ENCODE data around the gene FGF14.

Gene FGF14

DNA sequence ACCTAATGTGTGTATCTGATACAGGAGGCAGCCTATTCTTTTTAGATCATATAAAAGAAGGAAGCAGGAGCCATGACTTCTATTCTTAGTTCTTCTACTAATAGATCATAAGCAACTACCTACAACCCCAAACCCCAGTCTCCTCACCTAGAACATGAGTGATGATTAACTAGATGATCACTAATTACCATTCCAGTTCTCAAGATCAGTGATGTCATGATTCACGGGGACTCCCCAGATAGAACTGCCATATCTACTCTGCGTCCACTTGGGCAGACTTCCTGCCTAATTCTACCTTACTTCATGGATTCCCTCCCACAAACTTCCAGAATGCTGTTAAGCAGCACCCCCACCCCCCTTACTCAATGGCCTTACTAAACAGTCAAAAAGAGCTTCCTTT, 380.1 kb downstream of the FGF14 start:
- no peak overlapping the region for H2AK5ac ChIP-seq (ENCODE audit: low read length)
- no peak overlapping the region for H4K12ac ChIP-seq (ENCODE audit: low read depth, low read length)
- no CpG with 5 or more reads among the region's 2 CpGs for WGBS (ENCODE audit: extremely low coverage, insufficient coverage, insufficient read length)

DNA sequence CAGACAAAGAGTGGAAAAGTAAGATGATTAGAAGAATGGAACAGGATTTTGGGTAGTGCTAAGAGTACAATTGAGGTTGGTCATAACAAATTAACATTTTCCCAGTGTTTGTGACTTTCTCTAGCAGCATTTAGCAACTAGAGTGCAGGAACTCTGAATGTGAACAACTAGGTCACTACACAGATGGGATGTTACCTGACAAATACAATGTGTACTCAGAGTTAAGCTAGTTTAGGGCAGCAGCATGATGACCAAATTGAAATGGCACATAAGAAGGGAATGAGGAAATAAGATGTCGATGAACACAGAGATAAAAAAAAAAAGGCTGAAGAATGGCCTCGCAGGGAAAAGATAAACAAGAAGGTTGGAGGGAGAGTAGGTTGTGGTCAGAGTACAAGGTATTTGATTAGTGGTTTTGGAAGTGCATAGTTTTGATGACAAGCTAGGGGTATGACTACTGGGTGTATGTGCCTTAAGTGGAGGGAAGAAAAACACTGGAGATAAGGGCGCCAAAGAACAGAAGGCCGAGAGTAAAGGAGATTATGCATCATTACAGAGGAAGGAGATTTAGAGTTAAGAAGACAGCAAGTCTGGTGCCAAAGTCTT, 381.1 kb downstream of the FGF14 start:
- Histone ChIP-seq H4K12ac (ENCODE audit: low read depth, low read length) (no peak overlapping the region), H2BK12ac (ENCODE audit: low read length) (no peak overlapping the region), H3K4ac (ENCODE audit: low read depth, low read length) (no peak overlapping the region), H3K4me1 (ENCODE audit: control insufficient read depth in 1 of 2, insufficient read depth in 2 of 2, low read length in 2 of 2) (no peaks in the 10 kb centered on the region), H4K8ac (ENCODE audit: low read depth, low read length) (no peak overlapping the region), H2AFZ (ENCODE audit: insufficient read depth, low read length, poor library complexity) (no peak overlapping the region), H2BK5ac (ENCODE audit: low read depth, low read length, poor library complexity) (no peak overlapping the region), H3K79me2 (ENCODE audit: control insufficient read depth, insufficient read depth, low read length, poor library complexity) (no peaks in the 10 kb centered on the region), H3K79me1 (ENCODE audit: low read length) (no peaks in the 10 kb centered on the region), H2AK5ac (ENCODE audit: low read length) (no peak overlapping the region), H3K14ac (ENCODE audit: low read length) (no peak overlapping the region), H3K4me2 (ENCODE audit: low read length) (no peak overlapping the region), H3K27ac (ENCODE audit: low read depth, low read length) (no peak overlapping the region), H3K9me3 (ENCODE audit: insufficient read depth, low read depth, low read length) (peaks cover 2% of the 10 kb centered on the region), H3K23ac (ENCODE audit: low read length) (no peak overlapping the region), H2BK120ac (ENCODE audit: insufficient read depth, low read length, poor library complexity) (no peak overlapping the region), H3K27me3 (ENCODE audit: insufficient read depth, low read length) (no peaks in the 10 kb centered on the region), H3K4me3 (ENCODE audit: low read depth, low read length) (no peak overlapping the region), H3K36me3 (ENCODE audit: control insufficient read depth in 1 of 2, insufficient read depth in 2 of 2, low read length in 2 of 2) (no peaks in the 10 kb centered on the region), H3K18ac (ENCODE audit: low read length) (no peak overlapping the region), H3K9ac (ENCODE audit: low read length) (no peak overlapping the region), H4K91ac (ENCODE audit: low read depth, low read length) (no peak overlapping the region)
- no CpG with 5 or more reads among the region's 4 CpGs for WGBS (ENCODE audit: extremely low coverage, insufficient coverage, insufficient read length)
- peak; percentile 43 to 83 for DNase-seq

More for the DNA sequence above, 380.1 kb downstream of the FGF14 start:
- Histone ChIP-seq H4K91ac (ENCODE audit: low read depth, low read length) (no peak overlapping the region), H2BK12ac (ENCODE audit: low read length) (no peak overlapping the region), H3K14ac (ENCODE audit: low read length) (no peak overlapping the region), H2BK5ac (ENCODE audit: low read depth, low read length, poor library complexity) (no peak overlapping the region), H3K79me1 (ENCODE audit: low read length) (no peaks in the 10 kb centered on the region), H3K27ac (ENCODE audit: low read depth, low read length) (no peak overlapping the region), H3K4me3 (ENCODE audit: low read depth, low read length) (no peak overlapping the region), H3K79me2 (ENCODE audit: control insufficient read depth, insufficient read depth, low read length, poor library complexity) (no peaks in the 10 kb centered on the region), H3K4ac (ENCODE audit: low read depth, low read length) (no peak overlapping the region), H2BK120ac (ENCODE audit: insufficient read depth, low read length, poor library complexity) (no peak overlapping the region), H3K9ac (ENCODE audit: low read length) (no peak overlapping the region), H2AFZ (ENCODE audit: insufficient read depth, low read length, poor library complexity) (no peak overlapping the region), H3K4me1 (ENCODE audit: control insufficient read depth in 1 of 2, insufficient read depth in 2 of 2, low read length in 2 of 2) (no peaks in the 10 kb centered on the region), H3K23ac (ENCODE audit: low read length) (no peak overlapping the region), H3K9me3 (ENCODE audit: insufficient read depth, low read depth, low read length) (peaks cover 2% of the 10 kb centered on the region), H3K4me2 (ENCODE audit: low read length) (no peak overlapping the region), H3K18ac (ENCODE audit: low read length) (no peak overlapping the region), H4K8ac (ENCODE audit: low read depth, low read length) (no peak overlapping the region), H3K36me3 (ENCODE audit: control insufficient read depth in 1 of 2, insufficient read depth in 2 of 2, low read length in 2 of 2) (no peaks in the 10 kb centered on the region), H3K27me3 (ENCODE audit: insufficient read depth, low read length) (no peaks in the 10 kb centered on the region)
- DNase-seq: no peak

DNA sequence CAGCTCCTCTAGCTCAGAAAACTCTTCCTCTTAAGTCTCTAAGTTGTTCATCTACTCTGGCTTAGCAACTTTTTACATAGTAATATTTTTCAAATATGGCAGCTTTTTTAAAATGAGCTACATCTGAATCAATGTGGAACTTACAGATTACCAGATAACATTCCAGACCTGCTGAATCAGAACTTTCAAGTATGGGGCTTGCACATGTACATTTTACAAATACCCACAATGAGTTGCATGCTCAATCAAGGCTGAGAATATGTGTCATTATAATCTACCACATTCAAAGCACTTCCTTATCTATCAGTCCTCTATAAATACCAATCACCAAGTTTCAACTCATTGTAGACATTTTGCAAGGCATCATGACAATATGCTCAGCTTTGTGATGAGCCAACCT, 383.1 kb downstream of the FGF14 start:
- Histone ChIP-seq H2BK120ac (ENCODE audit: insufficient read depth, low read length, poor library complexity) (no peak overlapping the region), H3K9me3 (ENCODE audit: insufficient read depth, low read depth, low read length) (peaks cover 2% of the 10 kb centered on the region), H2AK5ac (ENCODE audit: low read length) (no peak overlapping the region), H3K4me1 (ENCODE audit: control insufficient read depth in 1 of 2, insufficient read depth in 2 of 2, low read length in 2 of 2) (no peaks in the 10 kb centered on the region), H3K27ac (ENCODE audit: low read depth, low read length) (no peak overlapping the region), H3K14ac (ENCODE audit: low read length) (no peak overlapping the region), H3K27me3 (ENCODE audit: insufficient read depth, low read length) (no peaks in the 10 kb centered on the region), H4K8ac (ENCODE audit: low read depth, low read length) (no peak overlapping the region), H3K23ac (ENCODE audit: low read length) (no peak overlapping the region), H2BK5ac (ENCODE audit: low read depth, low read length, poor library complexity) (no peak overlapping the region), H3K79me2 (ENCODE audit: control insufficient read depth, insufficient read depth, low read length, poor library complexity) (no peaks in the 10 kb centered on the region), H4K91ac (ENCODE audit: low read depth, low read length) (no peak overlapping the region), H2BK12ac (ENCODE audit: low read length) (no peak overlapping the region), H3K9ac (ENCODE audit: low read length) (no peak overlapping the region), H3K4me3 (ENCODE audit: low read depth, low read length) (no peak overlapping the region), H3K79me1 (ENCODE audit: low read length) (no peaks in the 10 kb centered on the region), H3K4me2 (ENCODE audit: low read length) (no peak overlapping the region), H2AFZ (ENCODE audit: insufficient read depth, low read length, poor library complexity) (no peak overlapping the region), H3K18ac (ENCODE audit: low read length) (no peak overlapping the region), H3K4ac (ENCODE audit: low read depth, low read length) (no peak overlapping the region), H4K12ac (ENCODE audit: low read depth, low read length) (no peak overlapping the region), H3K36me3 (ENCODE audit: control insufficient read depth in 1 of 2, insufficient read depth in 2 of 2, low read length in 2 of 2) (no peaks in the 10 kb centered on the region)
- DNase-seq: peak; percentile 45 to 89

GRCh38 chr13:102017248-102017647, 384.6 kb downstream of the FGF14 start:
- H3K18ac ChIP-seq (ENCODE audit: low read length): no peak overlapping the region
- no peak overlapping the region for H3K27ac ChIP-seq (ENCODE audit: low read depth, low read length)
- no peak overlapping the region for H2AK5ac ChIP-seq (ENCODE audit: low read length)
- no peak overlapping the region for H4K8ac ChIP-seq (ENCODE audit: low read depth, low read length)
- no peak overlapping the region for H3K23ac ChIP-seq (ENCODE audit: low read length)
- H3K27me3 ChIP-seq (ENCODE audit: insufficient read depth, low read length): no peaks in the 10 kb centered on the region
- H2BK12ac ChIP-seq (ENCODE audit: low read length): no peak overlapping the region
- H3K4ac ChIP-seq (ENCODE audit: low read depth, low read length): no peak overlapping the region
- no peaks in the 10 kb centered on the region for H3K79me2 ChIP-seq (ENCODE audit: control insufficient read depth, insufficient read depth, low read length, poor library complexity)
- H2AFZ ChIP-seq (ENCODE audit: insufficient read depth, low read length, poor library complexity): no peak overlapping the region
- no peak overlapping the region for H3K4me2 ChIP-seq (ENCODE audit: low read length)
- H3K4me1 ChIP-seq (ENCODE audit: control insufficient read depth in 1 of 2, insufficient read depth in 2 of 2, low read length in 2 of 2): no peaks in the 10 kb centered on the region
- H3K9me3 ChIP-seq (ENCODE audit: insufficient read depth, low read depth, low read length): peaks cover 2% of the 10 kb centered on the region
- no peak overlapping the region for H4K12ac ChIP-seq (ENCODE audit: low read depth, low read length)
- H2BK5ac ChIP-seq (ENCODE audit: low read depth, low read length, poor library complexity): no peak overlapping the region
- no peak for DNase-seq
- H3K79me1 ChIP-seq (ENCODE audit: low read length): no peaks in the 10 kb centered on the region
- no peak overlapping the region for H4K91ac ChIP-seq (ENCODE audit: low read depth, low read length)
- H3K4me3 ChIP-seq (ENCODE audit: low read depth, low read length): no peak overlapping the region
- H3K36me3 ChIP-seq (ENCODE audit: control insufficient read depth in 1 of 2, insufficient read depth in 2 of 2, low read length in 2 of 2): no peaks in the 10 kb centered on the region
- no peak overlapping the region for H3K9ac ChIP-seq (ENCODE audit: low read length)
- H2BK120ac ChIP-seq (ENCODE audit: insufficient read depth, low read length, poor library complexity): no peak overlapping the region
- H3K14ac ChIP-seq (ENCODE audit: low read length): no peak overlapping the region
